ENCODE measurements around the gene METTL5.
"Not testable (repeated sequence)": the region's sequence is repeated elsewhere in the genome, so short reads cannot be mapped to it uniquely, and the experiment has no call there.

Gene METTL5

GRCh38 chr2:169827272-169828140 is 2.8 kb upstream of the METTL5 start, which contains the start of gene UBR3:
Gene UBR3, plus strand, starts transcription at chr2:169827454. Its CDS starts 54 bp downstream, at chr2:169827508.
- TF ChIP-seq CTCF (IDR thresholded peaks at IDR 0.05; ENCODE audit: low read depth, low read length, missing control alignments): no peak
- peak within 1 kb of the TSS; percentile 70 for H3K4me3 ChIP-seq (replicated peaks; ENCODE audit: low read depth, low read length)
- peak; percentile 67 for DNase-seq (ENCODE audit: extremely low read depth, low read depth)

GRCh38 chr2:169823996-169824372 is 721 bp downstream of the METTL5 start:
- DNase-seq (ENCODE audit: extremely low read depth, low read depth): no peak
- peak overlapping the region; percentile 76 for H3K4me3 ChIP-seq (replicated peaks; ENCODE audit: low read depth, low read length)
- no peak for TF ChIP-seq CTCF (IDR thresholded peaks at IDR 0.05; ENCODE audit: low read depth, low read length, missing control alignments)

- H3K4me3 ChIP-seq (replicated peaks; ENCODE audit: low read depth, low read length): peak overlapping the region; percentile 76
- DNase-seq (ENCODE audit: extremely low read depth, low read depth): no peak
- TF ChIP-seq CTCF (IDR thresholded peaks at IDR 0.05; ENCODE audit: low read depth, low read length, missing control alignments): no peak
Measured at GRCh38 chr2:169822785-169823392, 1.8 kb downstream of the METTL5 start.

- H3K4me3 ChIP-seq (replicated peaks; ENCODE audit: low read depth, low read length): no peak overlapping the region
- no peak for TF ChIP-seq CTCF (IDR thresholded peaks at IDR 0.05; ENCODE audit: low read depth, low read length, missing control alignments)
Measured at GRCh38 chr2:169822036-169822435, 2.7 kb downstream of the METTL5 start.

GRCh38 chr2:169820101-169820500 is 4.6 kb downstream of the METTL5 start:
- H3K4me3 ChIP-seq (replicated peaks; ENCODE audit: low read depth, low read length); DNase-seq (ENCODE audit: extremely low read depth, low read depth): not testable (repeated sequence)

More at GRCh38 chr2:169822036-169822435, 2.7 kb downstream of the METTL5 start:
- DNase-seq (ENCODE audit: extremely low read depth, low read depth): no peak

GRCh38 chr2:169819106-169819505 is 5.6 kb downstream of the METTL5 start:
- no peak for DNase-seq (ENCODE audit: extremely low read depth, low read depth)

More at GRCh38 chr2:169819106-169819505, 5.6 kb downstream of the METTL5 start:
- no peak overlapping the region for H3K4me3 ChIP-seq (replicated peaks; ENCODE audit: low read depth, low read length)
- no peak for TF ChIP-seq CTCF (IDR thresholded peaks at IDR 0.05; ENCODE audit: low read depth, low read length, missing control alignments)
